NCI-H128 (cell line): ENCODE results near the gene TSPAN12.
"Not testable (repeated sequence)": the region's sequence is repeated elsewhere in the genome, so short reads cannot be mapped to it uniquely, and the experiment has no call there.

ENCODE experiments used
- DNase-seq: peaks from one replicate; lab custom pipeline; 2025; ENCODE audit not compliant: unreplicated experiment; lab: John Stamatoyannopoulos, UW

Gene TSPAN12

GRCh38 chr7:120857588-120858573 lies at the start of gene TSPAN12:
Gene TSPAN12 (minus strand): TSS chr7:120858144. CDS start chr7:120856763, 1,381 bp downstream.
- DNase-seq, result peak; percentile 36

GRCh38 chr7:120898715-120899499 lies 41.0 kb upstream of the TSPAN12 start:
- no peak for DNase-seq

GRCh38 chr7:120895253-120895652 lies 37.3 kb upstream of the TSPAN12 start:
- not testable (repeated sequence) for DNase-seq

GRCh38 chr7:120885602-120886001 lies 27.7 kb upstream of the TSPAN12 start:
- not testable (repeated sequence) for DNase-seq

- no peak for DNase-seq
Measured at GRCh38 chr7:120877701-120878100, 19.8 kb upstream of the TSPAN12 start.

GRCh38 chr7:120876922-120877321 lies 19.0 kb upstream of the TSPAN12 start:
- DNase-seq, result no peak

- DNase-seq, result no peak
Measured at GRCh38 chr7:120874722-120875121, 16.8 kb upstream of the TSPAN12 start.

- no peak for DNase-seq
Measured at GRCh38 chr7:120874016-120874415, 16.1 kb upstream of the TSPAN12 start.

- DNase-seq, result no peak
Measured at GRCh38 chr7:120873401-120873800, 15.5 kb upstream of the TSPAN12 start.

GRCh38 chr7:120869700-120870099 lies 11.8 kb upstream of the TSPAN12 start:
- DNase-seq, result no peak

GRCh38 chr7:120867932-120868331 lies 10.0 kb upstream of the TSPAN12 start:
- no peak for DNase-seq

GRCh38 chr7:120865191-120865981 lies 7.4 kb upstream of the TSPAN12 start:
- no peak for DNase-seq

GRCh38 chr7:120864141-120864900 lies 6.4 kb upstream of the TSPAN12 start:
- DNase-seq, result no peak

- DNase-seq, result no peak
Measured at GRCh38 chr7:120862987-120863590, 5.1 kb upstream of the TSPAN12 start.

- no peak for DNase-seq
Measured at GRCh38 chr7:120860156-120860555, 2.2 kb upstream of the TSPAN12 start.

- no peak for DNase-seq
Measured at GRCh38 chr7:120859459-120859858, 1.5 kb upstream of the TSPAN12 start.

GRCh38 chr7:120856621-120857352 lies 1.2 kb downstream of the TSPAN12 start:
- no peak for DNase-seq

- no peak for DNase-seq
Measured at GRCh38 chr7:120856198-120856597, 1.7 kb downstream of the TSPAN12 start.

GRCh38 chr7:120852700-120853099 lies 5.2 kb downstream of the TSPAN12 start:
- no peak for DNase-seq
